H1 (cell line): ENCODE results near the gene ABHD4.

Experiments
- ASH2L ChIP-seq: fragments of 200-600, 300-600 bp; sonication (generic); IDR thresholded peaks from one replicate; pipeline ENCODE4 v1.7.1; 2017; ENCODE audit warnings: low read length
- EP300 ChIP-seq, 2 experiments: IDR thresholded peaks; 1 replicate in 1 of 2; 2 replicates in 1 of 2; pipeline ENCODE4 v1.6.1; 2011 to 2012; ENCODE audit warnings: low read depth in 2 of 2, low read length in 2 of 2, mild to moderate bottlenecking in 2 of 2, borderline replicate concordance in 1 of 2, inconsistent platforms in 1 of 2, moderate library complexity in 1 of 2
- EZH2 ChIP-seq: fragments of 200-600 bp; sonication (generic); IDR thresholded peaks from 2 replicates; pipeline ENCODE4 v1.7.1; 2012; ENCODE audit warnings: low read depth, mild to moderate bottlenecking, moderate library complexity, low read length, inconsistent platforms; ENCODE audit not compliant: severe bottlenecking
- POLR2A ChIP-seq, 2 experiments: IDR thresholded peaks; 1 replicate in 1 of 2; 2 replicates in 1 of 2; pipeline ENCODE4 v1.6.1; 2011; ENCODE audit warnings: low read depth in 2 of 2, low read length in 2 of 2, mild to moderate bottlenecking in 2 of 2; ENCODE audit errors: control extremely low read depth in 1 of 2
- POLR2AphosphoS5 ChIP-seq: IDR thresholded peaks from 2 replicates; pipeline ENCODE4 v1.6.1; 2011; ENCODE audit warnings: low read depth, low read length
- RAD21 ChIP-seq, 2 experiments: IDR thresholded peaks in 1 of 2; conservative IDR thresholded peaks in 1 of 2; 2 replicates each; pipeline ENCODE4 v1.6.1; 2011; ENCODE audit warnings: low read depth in 2 of 2, low read length in 2 of 2, improper control_type of control experiment in 1 of 2, inconsistent platforms in 1 of 2, mild to moderate bottlenecking in 1 of 2, moderate library complexity in 1 of 2
- RXRA ChIP-seq: IDR thresholded peaks from 2 replicates; pipeline ENCODE4 v1.6.1; 2011; ENCODE audit warnings: low read depth, mild to moderate bottlenecking, low read length, moderate library complexity; ENCODE audit not compliant: insufficient read depth
- SIX5 ChIP-seq: IDR thresholded peaks from 2 replicates; pipeline ENCODE4 v1.6.1; 2011; ENCODE audit warnings: mild to moderate bottlenecking, low read depth, low read length
- YY1 ChIP-seq: IDR thresholded peaks from 2 replicates; pipeline ENCODE4 v1.6.1; 2011; ENCODE audit warnings: low read depth, mild to moderate bottlenecking, low read length
- ZNF274 ChIP-seq: IDR thresholded peaks from 2 replicates; pipeline ENCODE4 v1.7.0; 2012; ENCODE audit warnings: low read length, borderline replicate concordance; ENCODE audit errors: extremely low read depth
- TF ChIP-seq, protein P1 (sequence below), 3 experiments: IDR thresholded peaks; 1 replicate in 2 of 3; 2 replicates in 1 of 3; pipeline versions ENCODE4 v1.5.1 to v1.6.1; 2011; ENCODE audit warnings: low read length in 3 of 3, mild to moderate bottlenecking in 3 of 3, inconsistent platforms in 2 of 3, low read depth in 1 of 3, moderate library complexity in 1 of 3; ENCODE audit not compliant: insufficient read depth in 1 of 3; ENCODE audit errors: control extremely low read depth in 1 of 3
- TF ChIP-seq, protein P2 (sequence below): IDR thresholded peaks from 2 replicates; pipeline ENCODE4 v1.6.1; 2012; ENCODE audit warnings: low read length, inconsistent platforms
- TF ChIP-seq, protein P3 (sequence below): IDR thresholded peaks from 2 replicates; pipeline ENCODE4 v1.6.1; 2012; ENCODE audit warnings: inconsistent platforms

DNA sequence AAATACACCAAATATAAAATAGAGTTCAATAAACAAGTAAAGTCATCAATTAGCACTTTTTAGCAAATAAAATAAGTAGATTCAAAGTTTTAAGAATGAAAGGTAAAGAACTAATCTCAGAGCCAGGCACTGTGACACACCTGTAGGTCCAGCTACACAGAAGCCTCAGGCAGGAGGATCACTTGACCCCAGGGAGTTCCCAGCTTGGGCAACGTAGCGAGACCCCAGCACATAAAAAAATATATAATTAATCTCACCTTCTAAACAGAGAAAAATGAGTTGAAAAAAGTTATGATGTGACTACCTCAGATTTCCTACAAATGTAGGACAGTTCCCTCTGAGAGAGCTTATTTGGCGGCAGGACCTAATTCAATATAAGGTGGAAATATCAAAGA is 28.4 kb upstream of the ABHD4 start:
- TF ChIP-seq ASH2L = no peak
- TF ChIP-seq RXRA = no peak
- no peak for TF ChIP-seq POLR2AphosphoS5
- no peak for TF ChIP-seq YY1
- TF ChIP-seq, protein P1, sequence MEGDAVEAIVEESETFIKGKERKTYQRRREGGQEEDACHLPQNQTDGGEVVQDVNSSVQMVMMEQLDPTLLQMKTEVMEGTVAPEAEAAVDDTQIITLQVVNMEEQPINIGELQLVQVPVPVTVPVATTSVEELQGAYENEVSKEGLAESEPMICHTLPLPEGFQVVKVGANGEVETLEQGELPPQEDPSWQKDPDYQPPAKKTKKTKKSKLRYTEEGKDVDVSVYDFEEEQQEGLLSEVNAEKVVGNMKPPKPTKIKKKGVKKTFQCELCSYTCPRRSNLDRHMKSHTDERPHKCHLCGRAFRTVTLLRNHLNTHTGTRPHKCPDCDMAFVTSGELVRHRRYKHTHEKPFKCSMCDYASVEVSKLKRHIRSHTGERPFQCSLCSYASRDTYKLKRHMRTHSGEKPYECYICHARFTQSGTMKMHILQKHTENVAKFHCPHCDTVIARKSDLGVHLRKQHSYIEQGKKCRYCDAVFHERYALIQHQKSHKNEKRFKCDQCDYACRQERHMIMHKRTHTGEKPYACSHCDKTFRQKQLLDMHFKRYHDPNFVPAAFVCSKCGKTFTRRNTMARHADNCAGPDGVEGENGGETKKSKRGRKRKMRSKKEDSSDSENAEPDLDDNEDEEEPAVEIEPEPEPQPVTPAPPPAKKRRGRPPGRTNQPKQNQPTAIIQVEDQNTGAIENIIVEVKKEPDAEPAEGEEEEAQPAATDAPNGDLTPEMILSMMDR (IDR thresholded peaks at IDR 0.05; ENCODE audit: control extremely low read depth in 1 of 3, insufficient read depth in 1 of 3, low read depth in 1 of 3, low read length in 3 of 3) = no peak
- TF ChIP-seq RAD21 (IDR thresholded peaks at IDR 0.05 in 1 of 2, conservative IDR thresholded peaks at IDR 0.05 in 1 of 2; ENCODE audit: low read depth in 2 of 2, low read length in 2 of 2) = no peak
- no peak for TF ChIP-seq EZH2
- TF ChIP-seq, protein P2, sequence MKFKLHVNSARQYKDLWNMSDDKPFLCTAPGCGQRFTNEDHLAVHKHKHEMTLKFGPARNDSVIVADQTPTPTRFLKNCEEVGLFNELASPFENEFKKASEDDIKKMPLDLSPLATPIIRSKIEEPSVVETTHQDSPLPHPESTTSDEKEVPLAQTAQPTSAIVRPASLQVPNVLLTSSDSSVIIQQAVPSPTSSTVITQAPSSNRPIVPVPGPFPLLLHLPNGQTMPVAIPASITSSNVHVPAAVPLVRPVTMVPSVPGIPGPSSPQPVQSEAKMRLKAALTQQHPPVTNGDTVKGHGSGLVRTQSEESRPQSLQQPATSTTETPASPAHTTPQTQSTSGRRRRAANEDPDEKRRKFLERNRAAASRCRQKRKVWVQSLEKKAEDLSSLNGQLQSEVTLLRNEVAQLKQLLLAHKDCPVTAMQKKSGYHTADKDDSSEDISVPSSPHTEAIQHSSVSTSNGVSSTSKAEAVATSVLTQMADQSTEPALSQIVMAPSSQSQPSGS = no peak
- TF ChIP-seq, protein P3, sequence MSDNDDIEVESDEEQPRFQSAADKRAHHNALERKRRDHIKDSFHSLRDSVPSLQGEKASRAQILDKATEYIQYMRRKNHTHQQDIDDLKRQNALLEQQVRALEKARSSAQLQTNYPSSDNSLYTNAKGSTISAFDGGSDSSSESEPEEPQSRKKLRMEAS = no peak
- TF ChIP-seq SIX5 = no peak
- TF ChIP-seq ZNF274 = no peak
- no peak for TF ChIP-seq EP300 (IDR thresholded peaks at IDR 0.05; ENCODE audit: borderline replicate concordance in 1 of 2, low read depth in 2 of 2, low read length in 2 of 2)
- TF ChIP-seq POLR2A (IDR thresholded peaks at IDR 0.05; ENCODE audit: control extremely low read depth in 1 of 2, low read depth in 2 of 2, low read length in 2 of 2) = no peak
